COR-L47 (cell line): ENCODE measurements around the gene TMSB4X.
"Not testable (repeated sequence)": the region's sequence is repeated elsewhere in the genome, so short reads cannot be mapped to it uniquely, and the experiment has no call there.

Experiments
- DNase-seq: peaks from one replicate; lab custom pipeline; 2025; lab: John Stamatoyannopoulos, UW

The TMSB4X gene

GRCh38 chrX:12974796-12975669 is at the start of gene TMSB4X:
TMSB4X (plus strand) TSS chrX:12975110.
- peak; percentile 68 for DNase-seq

- DNase-seq: no peak
These were observed 45.2 kb upstream of the TMSB4X start for GRCh38 chrX:12929701-12930100.

- DNase-seq: no peak
These were observed 44.8 kb upstream of the TMSB4X start for GRCh38 chrX:12930150-12930549.

- no peak for DNase-seq
These were observed 42.7 kb upstream of the TMSB4X start for GRCh38 chrX:12932244-12932643.

GRCh38 chrX:12934850-12935249 is 40.1 kb upstream of the TMSB4X start:
- no peak for DNase-seq

GRCh38 chrX:12936947-12937346 is 38.0 kb upstream of the TMSB4X start:
- DNase-seq: no peak

GRCh38 chrX:12940471-12940870 is 34.4 kb upstream of the TMSB4X start:
- DNase-seq: not testable (repeated sequence)

GRCh38 chrX:12943592-12943991 is 31.3 kb upstream of the TMSB4X start:
- DNase-seq: not testable (repeated sequence)

GRCh38 chrX:12944452-12944851 is 30.5 kb upstream of the TMSB4X start:
- DNase-seq: not testable (repeated sequence)

- DNase-seq: no peak
These were observed 29.4 kb upstream of the TMSB4X start for GRCh38 chrX:12945494-12945893.

GRCh38 chrX:12946406-12946805 is 28.5 kb upstream of the TMSB4X start:
- no peak for DNase-seq

GRCh38 chrX:12946838-12947544 is 27.9 kb upstream of the TMSB4X start:
- peak; percentile 41 for DNase-seq

GRCh38 chrX:12947545-12948235 is 27.2 kb upstream of the TMSB4X start:
- no peak for DNase-seq

- no peak for DNase-seq
These were observed 26.4 kb upstream of the TMSB4X start for GRCh38 chrX:12948495-12948894.

GRCh38 chrX:12949205-12949926 is 25.5 kb upstream of the TMSB4X start:
- no peak for DNase-seq

- DNase-seq: no peak
These were observed 24.8 kb upstream of the TMSB4X start for GRCh38 chrX:12949927-12950656.

- no peak for DNase-seq
These were observed 23.9 kb upstream of the TMSB4X start for GRCh38 chrX:12950851-12951594.

- DNase-seq: no peak
These were observed 23.3 kb upstream of the TMSB4X start for GRCh38 chrX:12951595-12951975.

GRCh38 chrX:12953420-12953819 is 21.5 kb upstream of the TMSB4X start:
- no peak for DNase-seq

GRCh38 chrX:12954376-12954775 is 20.5 kb upstream of the TMSB4X start:
- DNase-seq: no peak

- DNase-seq: no peak
These were observed 19.9 kb upstream of the TMSB4X start for GRCh38 chrX:12954981-12955380.
